H9 (cell line): ENCODE measurements around the gene PLCG1. TPM values are rescaled to one million over a fixed set of nuclear protein-coding genes. Genes with fewer than 3 reads are reported as not detected.
A peak's percentile ranks its signal among the peaks of the same experiment; 100 is the strongest.

Source experiments
- DNase-seq: peaks from one replicate; pipeline ENCODE4 v3.0.0-alpha.2; 2017
- H2AFZ ChIP-seq: one replicate; pipeline ENCODE4 v1.6.1; 2013; ENCODE audit warnings: mild to moderate bottlenecking, low read length, control low read depth, moderate library complexity
- H2AK5ac ChIP-seq: 2 replicates; pipeline ENCODE4 v1.6.1; 2013; ENCODE audit warnings: low read length, control low read depth, mixed read lengths; ENCODE audit not compliant: insufficient read length
- H2BK120ac ChIP-seq: one replicate; pipeline ENCODE4 v1.6.1; 2013; ENCODE audit warnings: low read depth, mild to moderate bottlenecking, low read length, control low read depth, inconsistent platforms; ENCODE audit not compliant: poor library complexity, severe bottlenecking
- H2BK12ac ChIP-seq: 2 replicates; pipeline ENCODE4 v1.6.1; 2013; ENCODE audit warnings: low read length, control low read depth, mixed read lengths, low read depth; ENCODE audit not compliant: insufficient read length
- H2BK15ac ChIP-seq: 2 replicates; pipeline ENCODE4 v1.6.1; 2013; ENCODE audit warnings: low read depth, low read length, control low read depth
- H2BK20ac ChIP-seq: one replicate; pipeline ENCODE4 v1.6.1; 2013; ENCODE audit warnings: low read depth, mild to moderate bottlenecking, low read length, control low read depth, inconsistent platforms; ENCODE audit not compliant: poor library complexity, severe bottlenecking
- H2BK5ac ChIP-seq: 2 replicates; pipeline ENCODE4 v1.6.1; 2013; ENCODE audit warnings: low read length, control low read depth, mixed read lengths; ENCODE audit not compliant: insufficient read length
- H3K14ac ChIP-seq: 2 replicates; pipeline ENCODE4 v1.6.1; 2013; ENCODE audit warnings: low read length, control low read depth; ENCODE audit not compliant: insufficient read depth
- H3K18ac ChIP-seq: 2 replicates; pipeline ENCODE4 v1.6.1; 2013; ENCODE audit warnings: low read depth, mild to moderate bottlenecking, mixed read lengths, low read length, control low read depth; ENCODE audit not compliant: insufficient read length
- H3K23ac ChIP-seq: 2 replicates; pipeline ENCODE4 v1.6.1; 2013; ENCODE audit warnings: low read length, control low read depth, mixed read lengths, low read depth; ENCODE audit not compliant: insufficient read length
- H3K23me2 ChIP-seq: 2 replicates; pipeline ENCODE4 v1.6.1; 2013; ENCODE audit warnings: low read depth, mild to moderate bottlenecking, mixed read lengths, low read length, control low read depth; ENCODE audit not compliant: insufficient read length, poor library complexity, severe bottlenecking
- H3K27ac ChIP-seq: 2 replicates; pipeline ENCODE4 v1.5.1; 2013; ENCODE audit warnings: low read length, control low read depth, mixed read lengths, low read depth; ENCODE audit not compliant: insufficient read length
- H3K27me3 ChIP-seq: 2 replicates; pipeline ENCODE4 v1.6.1; 2013; ENCODE audit warnings: low read length, control low read depth, inconsistent platforms; ENCODE audit not compliant: insufficient read depth
- H3K4ac ChIP-seq: 2 replicates; pipeline ENCODE4 v1.6.1; 2013; ENCODE audit warnings: low read depth, mild to moderate bottlenecking, control low read depth, inconsistent platforms, low read length, moderate library complexity
- H3K4me1 ChIP-seq: 2 replicates; pipeline ENCODE4 v1.6.1; 2013; ENCODE audit warnings: low read length, control low read depth, inconsistent platforms; ENCODE audit not compliant: insufficient read depth
- H3K4me2 ChIP-seq: 2 replicates; pipeline ENCODE4 v1.6.1; 2013; ENCODE audit warnings: low read length, control low read depth, mixed read lengths; ENCODE audit not compliant: insufficient read length, insufficient read depth
- H3K56ac ChIP-seq: 2 replicates; pipeline ENCODE4 v1.6.1; 2013; ENCODE audit warnings: low read depth, mild to moderate bottlenecking, mixed read lengths, low read length, control low read depth; ENCODE audit not compliant: insufficient read length
- H3K79me1 ChIP-seq: 2 replicates; pipeline ENCODE4 v1.6.1; 2013; ENCODE audit warnings: low read depth, mild to moderate bottlenecking, moderate library complexity, low read length, control low read depth, inconsistent platforms; ENCODE audit not compliant: insufficient read depth, poor library complexity, severe bottlenecking
- H3K79me2 ChIP-seq: 2 replicates; pipeline ENCODE4 v1.6.1; 2013; ENCODE audit warnings: low read length, control low read depth, inconsistent platforms; ENCODE audit not compliant: insufficient read depth
- H3K9ac ChIP-seq: 2 replicates; pipeline ENCODE4 v1.6.1; 2013; ENCODE audit warnings: low read length, control low read depth, mixed read lengths; ENCODE audit not compliant: insufficient read length; ENCODE audit errors: extremely low read depth
- H3K9me3 ChIP-seq: one replicate; pipeline ENCODE4 v1.6.1; 2013; ENCODE audit warnings: low read depth, low read length, inconsistent platforms; ENCODE audit not compliant: control insufficient read depth
- H3T11ph ChIP-seq: one replicate; pipeline ENCODE4 v1.6.1; 2013; ENCODE audit warnings: mild to moderate bottlenecking, low read length, control low read depth, inconsistent platforms
- H4K20me1 ChIP-seq: one replicate; pipeline ENCODE4 v1.6.1; 2013; ENCODE audit not compliant: control insufficient read depth, insufficient read length, insufficient read depth
- H4K5ac ChIP-seq: 2 replicates; pipeline ENCODE4 v1.6.1; 2013; ENCODE audit warnings: low read depth, mild to moderate bottlenecking, mixed read lengths, low read length, control low read depth; ENCODE audit not compliant: insufficient read length
- H4K8ac ChIP-seq: replicated peaks from 2 replicates; pipeline ENCODE4 v1.6.1; 2013; ENCODE audit warnings: low read length, control low read depth, mixed read lengths, low read depth; ENCODE audit not compliant: insufficient read length
- H4K91ac ChIP-seq: 2 replicates; pipeline ENCODE4 v1.6.1; 2013; ENCODE audit warnings: low read depth, mild to moderate bottlenecking, moderate library complexity, mixed read lengths, low read length, control low read depth; ENCODE audit not compliant: insufficient read length
- H3K27ac Mint-ChIP-seq, 3 experiments: 2 replicates in 2 of 3; 3 replicates in 1 of 3; pipeline ENCODE4 v1.8.0; 2020 to 2021; ENCODE audit warnings: mixed read lengths in 3 of 3, mild to moderate bottlenecking in 1 of 3, moderate library complexity in 1 of 3
- H3K27me3 Mint-ChIP-seq: 2 replicates; pipeline ENCODE4 v1.8.0; 2021; ENCODE audit warnings: low read depth, mild to moderate bottlenecking, moderate library complexity, mixed read lengths
- H3K36me3 Mint-ChIP-seq, 3 experiments: 2 replicates in 2 of 3; 3 replicates in 1 of 3; pipeline ENCODE4 v1.8.0; 2020 to 2021; ENCODE audit warnings: low read depth in 3 of 3, mixed read lengths in 3 of 3; ENCODE audit not compliant: insufficient read depth in 1 of 3
- H3K4me1 Mint-ChIP-seq, 2 experiments: 2 replicates each; pipeline ENCODE4 v1.8.0; 2020; ENCODE audit warnings: mixed read lengths in 2 of 2
- H3K4me3 Mint-ChIP-seq, 2 experiments: 2 replicates in 1 of 2; 3 replicates in 1 of 2; pipeline ENCODE4 v1.8.0; 2020 to 2021; ENCODE audit warnings: mild to moderate bottlenecking in 2 of 2, mixed read lengths in 2 of 2, moderate library complexity in 1 of 2
- H3K9me3 Mint-ChIP-seq, 2 experiments: 2 replicates in 1 of 2; 3 replicates in 1 of 2; pipeline ENCODE4 v1.8.0; 2020; ENCODE audit warnings: mild to moderate bottlenecking in 2 of 2, mixed read lengths in 2 of 2, moderate library complexity in 1 of 2
- WGBS: extraction: QIAGEN DNeasy Blood & Tissue Kit; methylation state at CpG from one replicate; pipeline ENCODE4 v1.1.7; 2013; ENCODE audit warnings: missing lambda C conversion rate, low lambda C conversion rate, mixed read lengths; ENCODE audit not compliant: insufficient read length; ENCODE audit errors: extremely low coverage; 5-methylcytosine and 5-hydroxymethylcytosine counted together
- total RNA-seq: library from RNA; stranded (reverse); gene quantifications from 2 replicates; pipeline ENCODE4 v1.2.1, GENCODE V29; 2021
- TF ChIP-seq, protein P1 (sequence below): fragments of 200-600 bp; sonication (generic); conservative IDR thresholded peaks from 3 replicates; pipeline ENCODE4 v1.8.0; 2021; ENCODE audit warnings: antibody characterized with exemption, mild to moderate bottlenecking

PLCG1 gene
- total RNA-seq, 1 experiment from 2014 or later = 171 TPM

DNA sequence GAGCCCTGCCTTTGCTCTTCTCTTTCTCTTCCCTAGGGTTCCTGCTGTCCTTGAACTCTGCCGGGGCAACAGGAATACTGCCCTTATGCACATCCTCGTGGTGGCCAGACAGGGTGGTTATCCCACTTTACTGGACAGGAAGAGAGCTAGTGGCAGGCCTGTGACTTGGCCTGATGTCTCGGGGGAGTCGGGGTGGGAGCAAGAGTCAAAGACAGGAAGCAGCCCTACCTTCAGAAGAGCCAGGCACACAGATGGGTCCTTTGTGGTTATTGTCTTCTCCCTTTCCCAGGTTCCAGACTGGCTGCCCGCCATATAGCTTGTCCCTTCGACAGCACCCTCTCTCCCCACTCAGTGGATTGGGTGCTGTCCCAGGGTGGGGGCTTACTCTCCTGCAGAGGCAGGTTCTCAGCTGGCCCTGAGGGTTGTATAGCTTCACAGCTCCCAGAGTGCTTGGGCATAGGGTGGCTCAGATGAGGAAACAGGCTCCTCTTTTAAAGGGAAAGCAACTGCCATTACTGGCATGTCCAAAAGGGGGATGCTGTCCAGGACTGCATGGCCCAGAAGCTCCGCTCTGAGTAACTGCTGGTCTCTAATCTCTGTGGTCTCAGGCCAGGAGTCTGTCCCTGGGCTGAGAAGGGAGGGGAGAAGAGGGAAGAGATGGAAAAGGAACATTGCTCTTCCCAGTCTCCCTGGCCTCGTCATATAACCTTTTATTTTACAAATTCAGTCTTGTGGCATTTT is 17.3 kb downstream of the PLCG1 start:
- no peak overlapping the region for H3K4me3 Mint-ChIP-seq
- Histone ChIP-seq H2BK12ac (no peak overlapping the region), H3K79me2 (peaks cover 60% of the 10 kb centered on the region; the same call in 1 of the 2 replicates), H3K9me3 (no peaks in the 10 kb centered on the region), H2AK5ac (no peak overlapping the region), H2BK5ac (no peak overlapping the region), H4K91ac (no peak overlapping the region), H3K4me1 (peaks cover 7% of the 10 kb centered on the region), H2BK15ac (no peak overlapping the region), H3K14ac (no peak overlapping the region), H3K27me3 (no peaks in the 10 kb centered on the region), H3K79me1 (peaks cover 17% of the 10 kb centered on the region), H3K18ac (no peak overlapping the region), H2AFZ (no peak overlapping the region), H3K23me2 (no peaks in the 10 kb centered on the region), H3K9ac (no peak overlapping the region), H3K4me2 (no peak overlapping the region), H3K56ac (no peak overlapping the region), H4K20me1 (no peaks in the 10 kb centered on the region), H3T11ph (no peak overlapping the region), H4K5ac (no peak overlapping the region), H3K27ac (no peak overlapping the region), H4K8ac (no peak overlapping the region), H2BK120ac (no peak overlapping the region), H3K23ac (no peak overlapping the region), H3K4ac (no peak overlapping the region), H2BK20ac (no peak overlapping the region)
- H3K27me3 Mint-ChIP-seq = peaks cover 2% of the 10 kb centered on the region; the same call in 1 of the 2 replicates
- no peaks in the 10 kb centered on the region for H3K9me3 Mint-ChIP-seq
- peaks cover 3 to 11% (median 5%) of the 10 kb centered on the region in 3 experiments for H3K36me3 Mint-ChIP-seq
- DNase-seq = no peak
- peaks cover 53 to 57% of the 10 kb centered on the region in 2 experiments for H3K4me1 Mint-ChIP-seq
- TF ChIP-seq, protein P1, sequence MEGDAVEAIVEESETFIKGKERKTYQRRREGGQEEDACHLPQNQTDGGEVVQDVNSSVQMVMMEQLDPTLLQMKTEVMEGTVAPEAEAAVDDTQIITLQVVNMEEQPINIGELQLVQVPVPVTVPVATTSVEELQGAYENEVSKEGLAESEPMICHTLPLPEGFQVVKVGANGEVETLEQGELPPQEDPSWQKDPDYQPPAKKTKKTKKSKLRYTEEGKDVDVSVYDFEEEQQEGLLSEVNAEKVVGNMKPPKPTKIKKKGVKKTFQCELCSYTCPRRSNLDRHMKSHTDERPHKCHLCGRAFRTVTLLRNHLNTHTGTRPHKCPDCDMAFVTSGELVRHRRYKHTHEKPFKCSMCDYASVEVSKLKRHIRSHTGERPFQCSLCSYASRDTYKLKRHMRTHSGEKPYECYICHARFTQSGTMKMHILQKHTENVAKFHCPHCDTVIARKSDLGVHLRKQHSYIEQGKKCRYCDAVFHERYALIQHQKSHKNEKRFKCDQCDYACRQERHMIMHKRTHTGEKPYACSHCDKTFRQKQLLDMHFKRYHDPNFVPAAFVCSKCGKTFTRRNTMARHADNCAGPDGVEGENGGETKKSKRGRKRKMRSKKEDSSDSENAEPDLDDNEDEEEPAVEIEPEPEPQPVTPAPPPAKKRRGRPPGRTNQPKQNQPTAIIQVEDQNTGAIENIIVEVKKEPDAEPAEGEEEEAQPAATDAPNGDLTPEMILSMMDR = no peak
- H3K27ac Mint-ChIP-seq = peak overlapping the region; percentile 33 to 94 (median 76); a peak in 5 of 7 replicates
- WGBS = no CpG with 5 or more reads among the region's 8 CpGs
